Measurements from ENCODE around the gene AMOTL1.
"Not testable (repeated sequence)": the region's sequence is repeated elsewhere in the genome, so short reads cannot be mapped to it uniquely, and the experiment has no call there.

AMOTL1 gene

DNA sequence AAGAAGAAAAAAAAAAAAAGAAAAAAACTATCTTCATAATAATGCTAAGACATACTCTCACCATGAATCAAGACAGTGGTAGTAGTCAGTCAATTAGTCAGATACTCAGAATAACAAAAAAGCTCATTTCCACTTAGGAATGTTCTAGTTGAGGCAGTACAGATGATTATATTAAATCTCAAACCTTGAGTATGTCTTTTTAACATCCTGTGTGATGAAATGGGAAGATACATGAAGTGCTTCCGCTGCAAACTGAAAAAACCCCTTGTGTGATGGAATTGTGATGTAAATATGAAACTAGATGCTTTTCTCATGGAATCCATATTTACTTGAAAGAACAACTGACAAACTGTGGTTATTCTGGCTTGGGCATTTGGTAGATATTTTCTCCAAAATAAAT is 13.7 kb downstream of the AMOTL1 start:
- peaks cover 32% of the 10 kb centered on the region for H3K27me3 Mint-ChIP-seq
- DNase-seq (ENCODE audit: low spot score in 2 of 2) (no peak), ATAC-seq (replicated peaks; ENCODE audit: extremely low read depth, poor library complexity, severe bottlenecking) (no peak)
- H3K4me3 Mint-ChIP-seq, result no peak overlapping the region
- no peaks in the 10 kb centered on the region for H3K9me3 Mint-ChIP-seq
- no peaks in the 10 kb centered on the region for H3K36me3 Mint-ChIP-seq (ENCODE audit: insufficient read depth)
- H3K27ac Mint-ChIP-seq (ENCODE audit: low read depth), result no peak overlapping the region
- peaks cover 8% of the 10 kb centered on the region for H3K4me1 Mint-ChIP-seq

DNA sequence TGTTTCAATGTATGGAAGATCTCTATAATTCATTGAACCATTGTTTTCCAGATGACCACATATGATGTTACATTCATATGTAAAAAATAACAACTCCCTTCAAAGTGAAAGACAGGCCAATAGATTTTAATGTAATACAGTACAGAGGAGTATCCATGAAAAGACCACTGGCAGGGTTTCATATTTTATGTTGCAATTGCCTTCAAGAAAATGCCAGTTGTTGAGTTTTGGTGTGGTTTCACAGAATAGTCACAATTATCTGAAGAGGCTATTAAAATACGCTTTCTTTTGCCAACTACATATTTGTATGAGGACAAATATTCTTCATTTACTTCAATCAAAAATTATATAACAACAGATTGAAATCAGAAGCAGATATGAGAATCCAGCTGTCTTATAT is 14.3 kb downstream of the AMOTL1 start:
- ATAC-seq (replicated peaks; ENCODE audit: extremely low read depth, poor library complexity, severe bottlenecking) (no peak), DNase-seq (ENCODE audit: low spot score in 2 of 2) (no peak)
- Mint-ChIP-seq H3K4me1 (peaks cover 8% of the 10 kb centered on the region), H3K4me3 (no peak overlapping the region), H3K27me3 (peaks cover 29% of the 10 kb centered on the region), H3K27ac (ENCODE audit: low read depth) (no peak overlapping the region), H3K9me3 (no peaks in the 10 kb centered on the region), H3K36me3 (ENCODE audit: insufficient read depth) (no peaks in the 10 kb centered on the region)

DNA sequence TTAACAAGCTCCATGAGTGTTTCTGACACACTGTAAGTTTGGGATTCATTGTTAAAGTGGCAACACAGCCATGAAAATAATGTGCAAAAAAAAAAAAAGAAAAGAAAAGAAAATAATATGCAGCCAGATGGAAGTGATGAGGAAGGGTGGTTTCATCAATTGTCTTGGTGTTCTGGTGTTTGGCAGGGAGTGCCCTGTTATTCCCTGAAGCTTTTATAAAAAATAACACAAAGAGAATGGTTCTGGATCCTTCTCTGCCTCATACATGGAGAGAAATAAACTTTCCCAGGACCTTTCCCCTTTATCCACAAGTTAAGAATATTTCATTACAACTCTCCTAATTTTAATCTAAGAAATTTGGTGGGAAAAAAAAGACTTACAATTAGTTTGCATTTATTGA is 16.7 kb downstream of the AMOTL1 start:
- ATAC-seq (replicated peaks; ENCODE audit: extremely low read depth, poor library complexity, severe bottlenecking), result no peak
- H3K27ac Mint-ChIP-seq (ENCODE audit: low read depth), result no peak overlapping the region

DNA sequence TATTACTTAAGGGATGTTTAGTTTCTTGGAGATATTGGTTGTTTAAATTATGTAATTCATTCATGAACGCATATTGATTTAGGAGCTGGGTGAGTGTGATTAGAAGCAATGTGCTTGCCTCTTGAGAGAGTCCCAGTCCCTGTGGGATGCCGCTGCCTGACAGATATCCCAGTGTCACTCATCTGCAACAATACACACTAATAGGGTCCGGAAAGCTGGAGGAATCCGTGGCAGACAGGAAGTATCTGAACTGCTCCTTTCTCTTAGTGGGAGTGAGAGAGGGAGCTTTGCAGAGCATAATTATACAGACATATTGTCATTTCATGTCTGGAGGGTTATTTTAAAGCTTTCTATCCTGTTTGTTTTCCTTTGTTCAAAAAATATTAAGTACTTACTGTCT is 17.4 kb downstream of the AMOTL1 start:
- Mint-ChIP-seq H3K27ac (ENCODE audit: low read depth) (no peak overlapping the region), H3K4me3 (no peak overlapping the region), H3K9me3 (no peaks in the 10 kb centered on the region), H3K4me1 (peaks cover 6% of the 10 kb centered on the region), H3K27me3 (peaks cover 28% of the 10 kb centered on the region), H3K36me3 (ENCODE audit: insufficient read depth) (no peaks in the 10 kb centered on the region)
- DNase-seq (ENCODE audit: low spot score in 2 of 2) (no peak), ATAC-seq (replicated peaks; ENCODE audit: extremely low read depth, poor library complexity, severe bottlenecking) (no peak)

More for the DNA sequence above, 16.7 kb downstream of the AMOTL1 start:
- DNase-seq (ENCODE audit: low spot score in 2 of 2), result no peak
- H3K27me3 Mint-ChIP-seq, result peaks cover 22% of the 10 kb centered on the region
- no peaks in the 10 kb centered on the region for H3K9me3 Mint-ChIP-seq
- no peaks in the 10 kb centered on the region for H3K36me3 Mint-ChIP-seq (ENCODE audit: insufficient read depth)
- H3K4me3 Mint-ChIP-seq, result no peak overlapping the region
- H3K4me1 Mint-ChIP-seq, result peaks cover 8% of the 10 kb centered on the region

DNA sequence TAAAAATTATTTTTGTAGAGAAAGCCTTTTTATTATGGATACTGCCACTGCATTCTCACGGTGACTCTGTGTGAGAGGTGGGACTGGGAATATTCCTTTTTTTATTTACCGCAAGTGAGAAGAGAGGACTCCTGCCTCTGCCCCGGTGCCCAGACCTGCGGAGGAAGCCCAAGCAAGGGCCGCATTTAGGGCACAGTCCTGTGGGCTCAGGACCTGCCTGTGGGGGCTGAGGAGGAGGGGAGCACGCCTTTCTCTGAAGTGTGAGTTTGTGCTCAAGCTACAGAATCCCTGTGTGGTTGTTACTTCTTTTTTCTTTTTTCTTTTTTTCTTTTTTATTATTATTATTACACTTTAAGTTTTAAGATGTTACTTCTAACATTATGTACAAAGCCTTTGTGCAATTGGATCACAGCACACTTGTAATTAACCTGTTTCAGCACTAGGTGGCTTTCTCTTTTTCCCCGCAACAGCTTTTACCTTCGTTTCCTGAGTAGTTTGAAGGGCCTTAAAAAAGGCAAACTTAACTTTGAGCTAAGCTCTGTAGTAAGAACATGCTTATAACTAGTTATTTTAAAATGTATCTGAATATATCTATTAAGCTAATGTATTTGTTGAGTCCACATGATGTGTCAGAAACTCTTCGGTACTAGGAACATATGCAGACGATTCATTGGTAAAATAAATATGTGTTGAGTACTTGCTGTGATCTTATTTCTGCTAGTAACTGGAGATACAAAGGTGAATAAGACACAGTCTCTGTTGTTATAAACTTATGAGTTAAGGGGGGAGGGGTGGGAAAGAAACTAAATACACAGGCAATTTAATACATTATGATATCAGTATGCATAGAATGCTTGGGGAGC is 18.3 kb downstream of the AMOTL1 start:
- H3K4me3 Mint-ChIP-seq, result no peak overlapping the region
- DNase-seq (ENCODE audit: low spot score in 2 of 2) (no peak), ATAC-seq (replicated peaks; ENCODE audit: extremely low read depth, poor library complexity, severe bottlenecking) (no peak)
- no peaks in the 10 kb centered on the region for H3K9me3 Mint-ChIP-seq
- no peaks in the 10 kb centered on the region for H3K4me1 Mint-ChIP-seq
- peaks cover 30% of the 10 kb centered on the region for H3K27me3 Mint-ChIP-seq
- no peaks in the 10 kb centered on the region for H3K36me3 Mint-ChIP-seq (ENCODE audit: insufficient read depth)
- H3K27ac Mint-ChIP-seq (ENCODE audit: low read depth), result no peak overlapping the region

DNA sequence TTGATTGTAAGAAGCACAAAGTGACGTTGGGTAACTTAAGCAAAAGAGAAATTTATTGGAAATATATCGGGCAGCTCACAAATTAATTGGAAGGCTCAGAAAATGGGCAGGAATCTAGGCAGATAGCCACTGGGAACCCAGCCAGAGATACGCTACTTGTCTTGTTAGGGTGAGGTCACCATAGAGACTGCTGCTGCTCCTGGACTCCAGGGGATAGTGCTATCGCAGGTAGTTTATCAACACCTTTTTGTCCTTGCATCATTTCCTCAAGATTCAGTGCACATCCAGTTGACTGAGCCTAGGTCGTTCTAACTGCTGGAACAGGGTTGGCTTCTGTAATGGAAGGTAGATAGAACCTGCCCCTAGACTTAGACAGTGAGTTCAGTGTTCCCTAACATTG is 19.6 kb downstream of the AMOTL1 start:
- DNase-seq (ENCODE audit: low spot score in 2 of 2), result no peak
- Mint-ChIP-seq H3K27me3 (peaks cover 37% of the 10 kb centered on the region), H3K4me1 (no peaks in the 10 kb centered on the region), H3K4me3 (no peak overlapping the region), H3K27ac (ENCODE audit: low read depth) (no peak overlapping the region), H3K36me3 (ENCODE audit: insufficient read depth) (no peaks in the 10 kb centered on the region), H3K9me3 (no peaks in the 10 kb centered on the region)
- ATAC-seq (replicated peaks; ENCODE audit: extremely low read depth, poor library complexity, severe bottlenecking), result no peak

DNA sequence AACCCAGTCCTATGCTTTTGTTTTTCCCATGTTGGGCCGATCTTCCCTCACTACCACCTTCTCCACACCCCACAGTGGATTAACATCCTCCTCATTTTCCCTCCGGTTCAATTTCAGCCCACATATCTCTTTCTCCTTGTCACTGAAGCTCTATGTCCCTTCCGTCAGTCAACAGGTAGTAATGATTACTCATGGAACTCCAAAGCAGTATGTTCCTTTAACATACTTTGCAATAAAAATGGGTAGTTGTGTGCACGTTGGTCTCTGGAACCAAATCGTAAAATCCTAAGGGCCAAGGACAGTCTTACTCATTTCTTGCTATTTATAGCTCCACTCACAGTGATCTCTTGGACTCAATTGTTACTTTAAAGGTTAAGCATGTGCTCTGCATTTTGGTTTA is 20.2 kb downstream of the AMOTL1 start:
- no peaks in the 10 kb centered on the region for H3K4me1 Mint-ChIP-seq
- H3K27me3 Mint-ChIP-seq, result peaks cover 40% of the 10 kb centered on the region
- no peaks in the 10 kb centered on the region for H3K36me3 Mint-ChIP-seq (ENCODE audit: insufficient read depth)
- no peak overlapping the region for H3K27ac Mint-ChIP-seq (ENCODE audit: low read depth)
- H3K4me3 Mint-ChIP-seq, result no peak overlapping the region
- ATAC-seq (replicated peaks; ENCODE audit: extremely low read depth, poor library complexity, severe bottlenecking), result no peak
- no peaks in the 10 kb centered on the region for H3K9me3 Mint-ChIP-seq
- no peak for DNase-seq (ENCODE audit: low spot score in 2 of 2)

DNA sequence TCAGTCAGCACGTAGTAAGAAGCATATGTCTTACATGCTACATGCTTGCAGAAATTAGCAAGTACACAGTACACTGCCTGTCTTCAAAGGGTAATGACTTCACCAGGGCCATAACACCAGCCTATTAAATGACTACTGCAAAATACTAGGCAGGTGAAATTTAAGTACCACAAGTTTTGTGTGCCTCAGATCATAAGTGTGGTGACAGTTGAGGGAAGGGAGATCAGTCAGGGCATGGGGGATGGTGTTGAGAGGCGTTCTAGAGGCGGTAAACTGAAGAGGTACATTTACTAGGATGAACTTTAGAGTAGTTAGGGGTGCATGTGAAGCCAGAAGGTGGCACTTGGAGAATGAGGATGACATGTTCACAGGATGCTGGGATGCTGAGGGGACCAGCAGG is 22.0 kb downstream of the AMOTL1 start:
- no peak for ATAC-seq (replicated peaks; ENCODE audit: extremely low read depth, poor library complexity, severe bottlenecking)
- peaks cover 38% of the 10 kb centered on the region for H3K27me3 Mint-ChIP-seq
- no peak for DNase-seq (ENCODE audit: low spot score in 2 of 2)
- no peaks in the 10 kb centered on the region for H3K9me3 Mint-ChIP-seq
- H3K36me3 Mint-ChIP-seq (ENCODE audit: insufficient read depth), result no peaks in the 10 kb centered on the region
- no peaks in the 10 kb centered on the region for H3K4me1 Mint-ChIP-seq
- no peak overlapping the region for H3K4me3 Mint-ChIP-seq
- no peak overlapping the region for H3K27ac Mint-ChIP-seq (ENCODE audit: low read depth)

DNA sequence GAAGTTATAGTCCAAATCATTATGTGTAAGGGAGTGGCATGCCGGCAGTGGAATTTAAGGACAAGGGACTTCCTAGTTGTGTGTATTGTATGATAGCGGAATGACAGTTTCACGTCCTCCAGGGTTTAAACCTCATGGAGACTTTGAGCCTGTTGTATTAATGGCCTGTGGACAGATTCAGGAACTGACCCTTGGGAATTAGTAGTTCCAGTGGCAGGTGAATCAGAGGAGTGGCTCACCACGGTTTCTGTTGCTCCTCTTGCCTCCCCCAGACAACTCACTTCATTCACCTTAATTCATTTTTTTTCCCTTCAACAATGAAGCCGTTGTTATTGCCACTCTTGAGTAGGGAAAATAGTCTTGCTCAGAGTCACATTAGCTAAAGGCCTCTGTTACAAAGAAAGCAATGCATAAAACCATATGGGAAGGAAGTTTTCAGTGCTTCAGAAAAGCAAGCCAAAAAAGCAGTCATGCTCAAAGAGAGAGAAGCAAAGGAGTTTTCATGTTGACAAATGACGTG is 22.6 kb downstream of the AMOTL1 start:
- Mint-ChIP-seq H3K36me3 (ENCODE audit: insufficient read depth) (no peaks in the 10 kb centered on the region), H3K4me3 (no peak overlapping the region), H3K27me3 (peaks cover 33% of the 10 kb centered on the region), H3K27ac (ENCODE audit: low read depth) (no peak overlapping the region), H3K4me1 (no peaks in the 10 kb centered on the region), H3K9me3 (no peaks in the 10 kb centered on the region)
- DNase-seq (ENCODE audit: low spot score in 2 of 2), result no peak
- no peak for ATAC-seq (replicated peaks; ENCODE audit: extremely low read depth, poor library complexity, severe bottlenecking)

DNA sequence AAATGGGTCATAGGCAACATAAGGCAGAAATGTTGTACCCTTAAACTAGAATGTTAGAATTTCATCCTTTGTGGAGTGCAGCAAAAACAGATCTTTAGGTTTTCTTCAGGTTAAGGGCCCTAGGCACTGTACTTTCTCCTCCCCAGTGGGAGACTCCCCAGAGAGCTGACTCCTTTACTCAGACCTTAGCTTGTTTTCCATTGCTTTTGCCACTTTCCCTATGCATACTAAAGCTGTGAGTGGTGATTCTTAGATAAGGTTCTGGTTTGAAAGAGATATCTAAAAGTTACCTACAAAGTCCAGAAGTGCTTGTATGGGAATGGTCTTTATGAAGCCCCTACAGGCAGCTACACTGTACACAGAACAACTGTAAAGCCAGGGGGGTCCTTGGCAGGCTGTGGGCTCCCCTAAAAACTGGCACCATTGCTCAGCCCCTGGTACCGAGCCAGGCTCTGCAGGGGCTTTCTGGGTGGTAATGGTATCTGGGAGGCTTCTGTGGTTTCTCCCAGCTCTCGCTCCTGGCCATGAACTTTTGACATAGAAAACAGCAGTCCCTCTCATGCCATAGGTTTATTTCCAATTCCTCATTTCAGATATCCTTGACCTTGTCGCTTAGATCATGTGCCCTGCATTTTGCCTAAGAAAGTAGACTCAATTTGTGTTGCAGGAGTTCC is 23.2 kb downstream of the AMOTL1 start:
- DNase-seq (ENCODE audit: low spot score in 2 of 2) (no peak), ATAC-seq (replicated peaks; ENCODE audit: extremely low read depth, poor library complexity, severe bottlenecking) (no peak)
- Mint-ChIP-seq H3K27me3 (peaks cover 33% of the 10 kb centered on the region), H3K27ac (ENCODE audit: low read depth) (no peak overlapping the region), H3K4me1 (no peaks in the 10 kb centered on the region), H3K4me3 (no peak overlapping the region), H3K36me3 (ENCODE audit: insufficient read depth) (no peaks in the 10 kb centered on the region), H3K9me3 (no peaks in the 10 kb centered on the region)

DNA sequence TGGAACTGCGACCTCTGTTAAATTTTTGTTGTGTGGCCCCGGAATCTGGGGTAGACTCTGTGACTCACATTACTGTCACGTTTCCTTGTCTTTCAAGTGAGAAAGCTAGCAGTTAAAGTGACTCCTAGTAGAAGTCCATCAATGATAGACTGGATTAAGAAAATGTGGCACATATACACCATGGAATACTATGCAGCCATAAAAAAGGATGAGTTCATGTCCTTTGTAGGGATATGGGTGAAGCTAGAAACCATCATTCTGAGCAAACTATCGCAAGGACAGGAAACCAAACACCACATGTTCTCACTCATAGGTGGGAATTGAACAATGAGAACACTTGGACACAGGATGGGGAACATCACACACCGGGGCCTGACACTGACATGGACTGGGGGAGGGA is 23.8 kb downstream of the AMOTL1 start:
- not testable (repeated sequence) for H3K4me3 Mint-ChIP-seq; H3K9me3 Mint-ChIP-seq; H3K4me1 Mint-ChIP-seq; DNase-seq (ENCODE audit: low spot score in 2 of 2); ATAC-seq (replicated peaks; ENCODE audit: extremely low read depth, poor library complexity, severe bottlenecking); H3K36me3 Mint-ChIP-seq (ENCODE audit: insufficient read depth); H3K27ac Mint-ChIP-seq (ENCODE audit: low read depth)
- peaks cover 33% of the 10 kb centered on the region for H3K27me3 Mint-ChIP-seq

DNA sequence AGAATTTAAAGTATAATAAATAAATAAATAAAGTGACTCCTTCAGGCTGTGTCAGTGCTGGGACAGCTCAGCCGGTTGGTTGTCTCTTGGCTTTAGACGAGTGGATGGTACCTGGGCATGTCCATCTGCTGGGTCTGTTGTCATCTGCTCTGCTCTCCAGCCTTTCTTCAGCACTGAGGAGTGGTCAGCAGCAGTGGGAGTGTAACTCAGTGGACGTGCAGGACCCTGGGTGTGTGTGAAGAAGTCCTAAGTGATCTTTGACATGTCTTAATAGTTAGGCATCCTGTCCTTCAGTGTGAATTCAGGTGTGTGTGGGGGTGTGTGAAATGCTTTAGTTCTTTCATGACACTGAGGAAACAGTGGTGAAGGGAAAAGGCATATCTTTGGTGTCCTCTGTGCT is 24.3 kb downstream of the AMOTL1 start:
- Mint-ChIP-seq H3K4me1 (no peaks in the 10 kb centered on the region), H3K36me3 (ENCODE audit: insufficient read depth) (no peaks in the 10 kb centered on the region), H3K4me3 (no peak overlapping the region), H3K9me3 (no peaks in the 10 kb centered on the region), H3K27ac (ENCODE audit: low read depth) (no peak overlapping the region), H3K27me3 (peaks cover 33% of the 10 kb centered on the region)
- DNase-seq (ENCODE audit: low spot score in 2 of 2) (no peak), ATAC-seq (replicated peaks; ENCODE audit: extremely low read depth, poor library complexity, severe bottlenecking) (no peak)

DNA sequence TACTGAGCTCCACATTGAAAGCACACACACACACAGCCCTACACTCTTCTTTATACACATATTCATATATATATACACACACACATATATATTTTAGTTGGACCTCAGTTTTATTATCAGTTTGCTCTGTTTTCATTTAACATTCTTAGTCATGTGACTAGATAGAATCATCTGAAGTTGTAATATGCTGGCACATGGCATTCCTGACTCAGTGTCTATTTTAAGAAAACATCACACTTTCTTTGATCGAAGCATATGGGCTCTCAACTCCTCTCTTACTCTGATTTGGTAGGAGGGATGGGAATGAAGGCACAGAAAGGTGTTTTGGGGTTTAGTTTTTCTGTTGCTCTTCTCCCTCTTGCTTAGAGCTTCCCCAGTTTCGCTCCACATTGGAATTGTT is 24.8 kb downstream of the AMOTL1 start:
- DNase-seq (ENCODE audit: low spot score in 2 of 2) (no peak), ATAC-seq (replicated peaks; ENCODE audit: extremely low read depth, poor library complexity, severe bottlenecking) (no peak)
- Mint-ChIP-seq H3K4me3 (no peak overlapping the region), H3K9me3 (no peaks in the 10 kb centered on the region), H3K27me3 (peaks cover 33% of the 10 kb centered on the region), H3K36me3 (ENCODE audit: insufficient read depth) (no peaks in the 10 kb centered on the region), H3K4me1 (no peaks in the 10 kb centered on the region), H3K27ac (ENCODE audit: low read depth) (no peak overlapping the region)
